Right atrium auricular region (tissue), 2 donors: ENCODE data around the gene FBXL3. TPM values are rescaled to one million over a fixed set of nuclear protein-coding genes. Genes with fewer than 3 reads are reported as not detected.

ENCODE experiments used
- DNase-seq: peaks from one replicate; pipeline ENCODE4 v3.0.0-alpha.2; 2019; ENCODE audit warnings: low spot score
- H3K27ac ChIP-seq, 2 donors: fragments of 200-600 bp; sonication (generic); 1 replicate in 1 of 2; 2 replicates in 1 of 2; pipeline ENCODE4 v1.5.1; 2016 to 2019
- H3K27me3 ChIP-seq, 2 donors: fragments of 200-600 bp; sonication (generic); one replicate each; pipeline versions ENCODE4 v1.5.1 to v1.6.0; 2017 to 2019
- H3K36me3 ChIP-seq: fragments of 200-600 bp; sonication (generic); one replicate; pipeline ENCODE4 v1.5.1; 2016
- H3K4me1 ChIP-seq, 2 donors: fragments of 200-600 bp; sonication (generic); one replicate each; pipeline versions ENCODE4 v1.5.1 to v1.6.0; 2017 to 2019
- H3K4me3 ChIP-seq, 2 donors: fragments of 200-600 bp; sonication (generic); 1 replicate in 1 of 2; 2 replicates in 1 of 2; pipeline ENCODE4 v1.5.1; 2017 to 2019; ENCODE audit warnings: mild to moderate bottlenecking in 1 of 2, moderate library complexity in 1 of 2
- H3K9me3 ChIP-seq, 2 donors: fragments of 200-600 bp; sonication (generic); one replicate each; pipeline ENCODE4 v1.5.1; 2019
- total RNA-seq, 2 donors: library from RNA; depleted of rRNA; stranded (reverse); fragments of >200 nt; gene quantifications; one replicate each; pipeline ENCODE4 v1.1.0, GENCODE V29; 2016
- TF ChIP-seq, protein P1 (sequence below), 2 donors: fragments of 200-600 bp; sonication (generic); IDR thresholded peaks; one replicate each; pipeline ENCODE4 v1.5.1; 2019; ENCODE audit warnings: antibody characterized with exemption in 2 of 2

Gene FBXL3
- total RNA-seq, 2 donors from 2014 or later = 47.2 to 48.1 TPM

GRCh38 chr13:76992548-76993001, 34.4 kb downstream of the FBXL3 start:
- no peaks in the 10 kb centered on the region for H3K9me3 ChIP-seq
- peak overlapping the region; percentile 96 to 97 for H3K27ac ChIP-seq
- no peaks in the 10 kb centered on the region for H3K27me3 ChIP-seq
- H3K4me1 ChIP-seq = peaks cover 0 to 22% of the 10 kb centered on the region in 2 donors
- TF ChIP-seq, protein P1, sequence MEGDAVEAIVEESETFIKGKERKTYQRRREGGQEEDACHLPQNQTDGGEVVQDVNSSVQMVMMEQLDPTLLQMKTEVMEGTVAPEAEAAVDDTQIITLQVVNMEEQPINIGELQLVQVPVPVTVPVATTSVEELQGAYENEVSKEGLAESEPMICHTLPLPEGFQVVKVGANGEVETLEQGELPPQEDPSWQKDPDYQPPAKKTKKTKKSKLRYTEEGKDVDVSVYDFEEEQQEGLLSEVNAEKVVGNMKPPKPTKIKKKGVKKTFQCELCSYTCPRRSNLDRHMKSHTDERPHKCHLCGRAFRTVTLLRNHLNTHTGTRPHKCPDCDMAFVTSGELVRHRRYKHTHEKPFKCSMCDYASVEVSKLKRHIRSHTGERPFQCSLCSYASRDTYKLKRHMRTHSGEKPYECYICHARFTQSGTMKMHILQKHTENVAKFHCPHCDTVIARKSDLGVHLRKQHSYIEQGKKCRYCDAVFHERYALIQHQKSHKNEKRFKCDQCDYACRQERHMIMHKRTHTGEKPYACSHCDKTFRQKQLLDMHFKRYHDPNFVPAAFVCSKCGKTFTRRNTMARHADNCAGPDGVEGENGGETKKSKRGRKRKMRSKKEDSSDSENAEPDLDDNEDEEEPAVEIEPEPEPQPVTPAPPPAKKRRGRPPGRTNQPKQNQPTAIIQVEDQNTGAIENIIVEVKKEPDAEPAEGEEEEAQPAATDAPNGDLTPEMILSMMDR (IDR thresholded peaks at IDR 0.05) = no peak
- DNase-seq = peak; percentile 57
- peaks cover 12% of the 10 kb centered on the region for H3K36me3 ChIP-seq
- H3K4me3 ChIP-seq = peak overlapping the region; percentile 83 to 87

DNA sequence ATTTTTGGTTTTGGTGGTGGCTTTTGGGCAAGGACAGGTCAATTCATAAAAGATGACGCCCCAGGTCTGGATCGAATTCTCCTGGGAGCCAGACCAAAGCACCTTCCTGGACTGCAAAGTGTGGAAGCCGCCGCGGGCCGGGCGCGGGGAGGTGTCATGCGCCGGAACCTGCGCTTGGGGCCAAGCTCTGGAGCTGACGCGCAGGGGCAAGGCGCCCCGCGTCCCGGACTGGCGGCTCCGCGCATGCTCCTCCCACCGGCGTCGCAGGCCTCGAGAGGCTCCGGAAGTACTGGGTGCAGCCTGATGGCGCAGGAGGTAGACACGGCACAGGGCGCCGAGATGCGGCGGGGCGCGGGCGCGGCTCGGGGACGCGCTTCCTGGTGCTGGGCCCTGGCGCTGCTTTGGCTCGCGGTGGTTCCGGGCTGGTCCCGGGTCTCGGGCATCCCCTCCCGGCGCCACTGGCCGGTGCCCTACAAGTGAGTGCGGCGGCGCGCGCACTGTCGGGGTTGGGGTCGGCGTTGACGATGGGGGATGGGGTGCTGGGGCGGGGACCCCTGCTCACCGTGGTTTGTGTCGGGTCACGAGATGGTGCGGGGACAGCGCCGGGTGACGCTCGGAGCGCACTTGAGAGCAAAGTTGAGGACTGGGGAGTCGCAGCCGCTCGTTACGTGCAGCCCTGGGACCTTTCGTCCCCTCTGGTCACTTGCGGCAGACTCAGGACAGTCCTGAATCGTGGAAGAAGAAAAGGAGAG, 35.0 kb downstream of the FBXL3 start, which contains the start of gene CLN5:
Gene CLN5, plus strand, starts transcription at position 286 of the 752 bp plus-strand sequence. Its CDS starts 18 bp downstream, at position 304.
- peaks cover 0 to 22% of the 10 kb centered on the region in 2 donors for H3K4me1 ChIP-seq
- no peaks in the 10 kb centered on the region for H3K27me3 ChIP-seq
- peaks cover 6% of the 10 kb centered on the region for H3K36me3 ChIP-seq
- DNase-seq = peak; percentile 95
- no peaks in the 10 kb centered on the region for H3K9me3 ChIP-seq
- H3K4me3 ChIP-seq = peak within 1 kb of the TSS; percentile 83 to 87
- TF ChIP-seq, protein P1 (IDR thresholded peaks at IDR 0.05) = peak in 1 of 2 donors; percentile 22
- peak within 1 kb of the TSS; percentile 96 to 97 for H3K27ac ChIP-seq

GRCh38 chr13:76991432-76991795, 35.5 kb downstream of the FBXL3 start:
- no peaks in the 10 kb centered on the region for H3K9me3 ChIP-seq
- peaks cover 0 to 22% of the 10 kb centered on the region in 2 donors for H3K4me1 ChIP-seq
- H3K27ac ChIP-seq = peak overlapping the region; percentile 96 to 97
- TF ChIP-seq, protein P1 (IDR thresholded peaks at IDR 0.05) = no peak
- H3K4me3 ChIP-seq = peak overlapping the region; percentile 83 to 87
- peaks cover 2% of the 10 kb centered on the region for H3K36me3 ChIP-seq
- DNase-seq = no peak
- no peaks in the 10 kb centered on the region for H3K27me3 ChIP-seq

DNA sequence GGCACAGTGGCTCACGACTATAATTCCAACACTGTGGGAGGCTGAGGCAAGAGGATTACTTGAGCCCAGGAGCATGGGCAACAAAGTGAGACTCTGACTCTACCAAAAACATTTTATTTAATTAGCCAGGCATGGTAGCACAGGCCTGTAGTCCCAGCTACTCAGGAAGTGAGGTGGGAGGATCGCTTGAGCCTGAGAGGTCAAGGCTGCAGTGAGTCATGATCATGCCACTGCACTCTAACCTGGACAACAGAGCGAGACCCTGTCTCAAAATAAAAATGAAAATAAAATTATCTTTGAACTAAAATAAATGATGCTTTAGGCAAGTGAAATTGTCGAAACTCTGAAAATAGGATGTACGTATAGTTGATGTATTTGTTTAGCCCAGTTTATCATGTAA, 43.3 kb downstream of the FBXL3 start:
- TF ChIP-seq, protein P1 (IDR thresholded peaks at IDR 0.05) = no peak
- Histone ChIP-seq H3K4me3 (no peak overlapping the region), H3K4me1 (peaks cover 0 to 10% of the 10 kb centered on the region in 2 donors), H3K9me3 (no peaks in the 10 kb centered on the region), H3K36me3 (no peaks in the 10 kb centered on the region), H3K27me3 (no peaks in the 10 kb centered on the region), H3K27ac (no peak overlapping the region)
- no peak for DNase-seq

- TF ChIP-seq, protein P1 (IDR thresholded peaks at IDR 0.05) = no peak
- H3K36me3 ChIP-seq = no peaks in the 10 kb centered on the region
- peaks cover 0 to 10% of the 10 kb centered on the region in 2 donors for H3K4me1 ChIP-seq
- H3K4me3 ChIP-seq = no peak overlapping the region
- DNase-seq = no peak
- H3K27ac ChIP-seq = no peak overlapping the region
- no peaks in the 10 kb centered on the region for H3K9me3 ChIP-seq
- H3K27me3 ChIP-seq = no peaks in the 10 kb centered on the region
Measured at GRCh38 chr13:76982061-76982460, 44.9 kb downstream of the FBXL3 start.
